Neural cell (in vitro differentiated cells): Measurements from ENCODE around the gene PRR16. TPM values are rescaled to one million over a fixed set of nuclear protein-coding genes. Genes with fewer than 3 reads are reported as not detected.

Experiments used
- H2AFZ ChIP-seq: fragments of 200-600, 300-800 bp; sonication (generic), shearing (Covaris generic); 2 replicates; pipeline ENCODE4 v1.6.0; 2014; ENCODE audit warnings: low read depth, mild to moderate bottlenecking, antibody characterized with exemption, low read length, moderate library complexity
- H3F3A ChIP-seq: fragments of 200-600 bp; shearing (Covaris generic); 2 replicates; pipeline ENCODE4 v1.6.1; 2016; ENCODE audit warnings: mild to moderate bottlenecking, moderate library complexity, mixed read lengths, antibody characterized with exemption, low read length; ENCODE audit not compliant: insufficient read depth, poor library complexity, severe bottlenecking
- H3K27ac ChIP-seq: fragments of 200-600, 300-800 bp; sonication (generic), shearing (Covaris generic); 2 replicates; pipeline ENCODE4 v1.5.1; 2014; ENCODE audit warnings: mild to moderate bottlenecking, low read length, moderate library complexity
- H3K27me3 ChIP-seq: fragments of 300-800, 200-600 bp; sonication (generic), shearing (Covaris generic); 2 replicates; pipeline ENCODE4 v1.6.0; 2014; ENCODE audit warnings: mild to moderate bottlenecking, low read depth, low read length, moderate library complexity; ENCODE audit not compliant: insufficient read depth
- H3K36me3 ChIP-seq: fragments of 300-800, 200-600 bp; sonication (generic), shearing (Covaris generic); 2 replicates; pipeline ENCODE4 v1.5.1; 2014; ENCODE audit warnings: mild to moderate bottlenecking, antibody characterized with exemption, low read length, moderate library complexity; ENCODE audit not compliant: insufficient read depth
- H3K4me2 ChIP-seq: fragments of 300-800, 200-600 bp; sonication (generic), shearing (Covaris generic); 2 replicates; pipeline ENCODE4 v1.6.0; 2014; ENCODE audit warnings: mild to moderate bottlenecking, low read length
- H3K4me3 ChIP-seq: fragments of 300-800, 200-600 bp; sonication (generic), shearing (Covaris generic); 2 replicates; pipeline ENCODE4 v1.5.1; 2014; ENCODE audit warnings: mild to moderate bottlenecking, low read length, moderate library complexity
- H3K79me2 ChIP-seq: fragments of 200-600 bp; shearing (Covaris generic); replicated peaks from 2 replicates; pipeline ENCODE4 v1.6.0; 2014; ENCODE audit warnings: mild to moderate bottlenecking, low read length, moderate library complexity; ENCODE audit not compliant: insufficient read depth
- H3K9ac ChIP-seq: fragments of 300-800, 200-600 bp; sonication (generic), shearing (Covaris generic); 2 replicates; pipeline ENCODE4 v1.6.1; 2016; ENCODE audit warnings: mild to moderate bottlenecking, low read length, mixed read lengths
- H3K9me2 ChIP-seq: fragments of 200-600 bp; shearing (Covaris generic); 2 replicates; pipeline ENCODE4 v1.6.1; 2016; ENCODE audit warnings: mild to moderate bottlenecking, low read length, mixed read lengths; ENCODE audit not compliant: insufficient read depth
- H3K9me3 ChIP-seq: fragments of 200-600, 300-800 bp; sonication (generic), shearing (Covaris generic); 2 replicates; pipeline ENCODE4 v1.6.1; 2016; ENCODE audit warnings: mild to moderate bottlenecking, mixed run types, low read length, moderate library complexity, mixed read lengths
- H4K20me1 ChIP-seq: fragments of 200-600 bp; shearing (Covaris generic); 2 replicates; pipeline ENCODE4 v1.6.1; 2016; ENCODE audit warnings: mild to moderate bottlenecking, mixed run types; ENCODE audit not compliant: insufficient read depth
- EP300 ChIP-seq: fragments of 450-650 bp; conservative IDR thresholded peaks from 2 replicates; pipeline ENCODE4 v1.6.1; 2014; ENCODE audit warnings: antibody characterized with exemption, mild to moderate bottlenecking, moderate library complexity; ENCODE audit not compliant: poor library complexity, severe bottlenecking
- EZH2 ChIP-seq: fragments of 200-600, 300-800 bp; shearing (Covaris generic), sonication (generic); IDR thresholded peaks from 2 replicates; pipeline ENCODE4 v1.6.1; 2014; ENCODE audit warnings: antibody characterized with exemption, low read length, borderline replicate concordance, mild to moderate bottlenecking; ENCODE audit not compliant: insufficient read depth, poor library complexity, severe bottlenecking
- MXI1 ChIP-seq: fragments of 450-650 bp; conservative IDR thresholded peaks from 2 replicates; pipeline ENCODE4 v1.6.1; 2014; ENCODE audit warnings: antibody characterized with exemption, mild to moderate bottlenecking; ENCODE audit not compliant: poor library complexity, severe bottlenecking
- POLR2AphosphoS5 ChIP-seq: IDR thresholded peaks from 2 replicates; pipeline ENCODE4 v1.6.1; 2012
- RAD21 ChIP-seq: fragments of 450-650 bp; conservative IDR thresholded peaks from 2 replicates; pipeline ENCODE4 v1.6.1; 2014; ENCODE audit warnings: antibody characterized with exemption, mild to moderate bottlenecking, moderate library complexity
- SMC3 ChIP-seq: fragments of 450-650 bp; conservative IDR thresholded peaks from 2 replicates; pipeline ENCODE4 v1.6.1; 2014; ENCODE audit warnings: antibody characterized with exemption, mild to moderate bottlenecking, moderate library complexity; ENCODE audit not compliant: poor library complexity
- TAF1 ChIP-seq: IDR thresholded peaks from 2 replicates; pipeline ENCODE4 v1.6.1; 2012; ENCODE audit warnings: low read depth
- polyA plus RNA-seq: library from polyadenylated mRNA; depleted of rRNA; stranded (reverse); fragments of >200 nt; gene quantifications from 2 replicates; pipeline ENCODE4 v1.2.3, GENCODE V29; 2014
- TF ChIP-seq, protein P1 (sequence below): fragments of 450-650 bp; IDR thresholded peaks from 2 replicates; pipeline ENCODE4 v1.5.1; 2014; ENCODE audit warnings: antibody characterized with exemption, mild to moderate bottlenecking, moderate library complexity; ENCODE audit not compliant: poor library complexity, severe bottlenecking
- TF ChIP-seq, protein P2 (sequence below): IDR thresholded peaks from 2 replicates; pipeline ENCODE4 v1.6.1; 2012; ENCODE audit warnings: borderline replicate concordance

Gene PRR16
- polyA plus RNA-seq, 1 donor from 2014 or later: 1.7 TPM

DNA sequence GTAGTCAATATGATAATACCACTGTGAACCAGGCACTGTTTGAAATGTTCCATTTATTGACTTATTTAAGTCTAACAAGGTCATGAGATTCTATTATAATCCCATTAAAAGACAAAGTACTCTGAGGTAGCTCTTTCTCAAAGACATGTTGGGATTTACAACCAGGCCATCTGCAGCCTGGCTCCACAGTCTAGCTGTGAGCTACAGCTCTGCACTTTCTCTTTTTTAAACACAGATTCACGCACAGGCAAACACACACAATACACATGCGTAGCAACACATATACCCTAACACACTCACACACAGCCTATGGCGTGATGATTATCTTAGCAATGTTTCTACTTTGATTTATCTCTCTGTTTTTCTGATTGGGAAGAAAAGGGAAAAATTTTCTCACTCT is 174.3 kb downstream of the PRR16 start:
- Histone ChIP-seq H3K27me3 (no peaks in the 10 kb centered on the region), H3K4me2 (no peak overlapping the region), H3K27ac (no peak overlapping the region), H3F3A (no peaks in the 10 kb centered on the region), H3K4me3 (no peak overlapping the region), H3K9me2 (no peaks in the 10 kb centered on the region), H4K20me1 (no peaks in the 10 kb centered on the region), H3K9me3 (no peaks in the 10 kb centered on the region), H3K9ac (no peak overlapping the region), H3K79me2 (no peaks in the 10 kb centered on the region), H3K36me3 (no peaks in the 10 kb centered on the region), H2AFZ (no peak overlapping the region)
- TF ChIP-seq EP300: no peak

DNA sequence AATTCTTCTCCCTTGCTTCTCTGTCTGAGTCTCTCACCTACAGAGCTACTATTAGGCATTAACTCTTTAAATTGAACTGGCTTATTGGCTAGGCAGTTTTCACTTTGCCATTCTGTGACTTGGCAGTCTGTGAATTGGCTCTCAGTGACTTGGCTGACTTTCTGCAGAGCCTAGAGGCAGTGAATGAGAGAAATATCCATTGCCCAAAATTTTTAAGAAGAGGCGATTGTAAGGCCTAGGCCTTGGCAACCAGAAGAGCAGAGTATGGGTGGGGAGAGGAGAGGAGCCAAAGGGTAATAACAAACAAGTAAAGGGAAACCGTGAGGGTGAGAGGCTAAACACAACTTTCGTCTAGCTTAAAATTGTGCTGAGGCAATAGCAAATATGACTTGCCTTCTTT is 176.7 kb downstream of the PRR16 start:
- H3K9me2 ChIP-seq: no peaks in the 10 kb centered on the region
- no peak overlapping the region for H2AFZ ChIP-seq
- no peak overlapping the region for H3K9ac ChIP-seq
- no peaks in the 10 kb centered on the region for H3F3A ChIP-seq
- TF ChIP-seq EP300 (no peak), SMC3 (no peak), EZH2 (no peak), RAD21 (no peak), POLR2AphosphoS5 (no peak), MXI1 (no peak), TAF1 (no peak)
- TF ChIP-seq, protein P1, sequence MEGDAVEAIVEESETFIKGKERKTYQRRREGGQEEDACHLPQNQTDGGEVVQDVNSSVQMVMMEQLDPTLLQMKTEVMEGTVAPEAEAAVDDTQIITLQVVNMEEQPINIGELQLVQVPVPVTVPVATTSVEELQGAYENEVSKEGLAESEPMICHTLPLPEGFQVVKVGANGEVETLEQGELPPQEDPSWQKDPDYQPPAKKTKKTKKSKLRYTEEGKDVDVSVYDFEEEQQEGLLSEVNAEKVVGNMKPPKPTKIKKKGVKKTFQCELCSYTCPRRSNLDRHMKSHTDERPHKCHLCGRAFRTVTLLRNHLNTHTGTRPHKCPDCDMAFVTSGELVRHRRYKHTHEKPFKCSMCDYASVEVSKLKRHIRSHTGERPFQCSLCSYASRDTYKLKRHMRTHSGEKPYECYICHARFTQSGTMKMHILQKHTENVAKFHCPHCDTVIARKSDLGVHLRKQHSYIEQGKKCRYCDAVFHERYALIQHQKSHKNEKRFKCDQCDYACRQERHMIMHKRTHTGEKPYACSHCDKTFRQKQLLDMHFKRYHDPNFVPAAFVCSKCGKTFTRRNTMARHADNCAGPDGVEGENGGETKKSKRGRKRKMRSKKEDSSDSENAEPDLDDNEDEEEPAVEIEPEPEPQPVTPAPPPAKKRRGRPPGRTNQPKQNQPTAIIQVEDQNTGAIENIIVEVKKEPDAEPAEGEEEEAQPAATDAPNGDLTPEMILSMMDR: no peak
- TF ChIP-seq, protein P2, sequence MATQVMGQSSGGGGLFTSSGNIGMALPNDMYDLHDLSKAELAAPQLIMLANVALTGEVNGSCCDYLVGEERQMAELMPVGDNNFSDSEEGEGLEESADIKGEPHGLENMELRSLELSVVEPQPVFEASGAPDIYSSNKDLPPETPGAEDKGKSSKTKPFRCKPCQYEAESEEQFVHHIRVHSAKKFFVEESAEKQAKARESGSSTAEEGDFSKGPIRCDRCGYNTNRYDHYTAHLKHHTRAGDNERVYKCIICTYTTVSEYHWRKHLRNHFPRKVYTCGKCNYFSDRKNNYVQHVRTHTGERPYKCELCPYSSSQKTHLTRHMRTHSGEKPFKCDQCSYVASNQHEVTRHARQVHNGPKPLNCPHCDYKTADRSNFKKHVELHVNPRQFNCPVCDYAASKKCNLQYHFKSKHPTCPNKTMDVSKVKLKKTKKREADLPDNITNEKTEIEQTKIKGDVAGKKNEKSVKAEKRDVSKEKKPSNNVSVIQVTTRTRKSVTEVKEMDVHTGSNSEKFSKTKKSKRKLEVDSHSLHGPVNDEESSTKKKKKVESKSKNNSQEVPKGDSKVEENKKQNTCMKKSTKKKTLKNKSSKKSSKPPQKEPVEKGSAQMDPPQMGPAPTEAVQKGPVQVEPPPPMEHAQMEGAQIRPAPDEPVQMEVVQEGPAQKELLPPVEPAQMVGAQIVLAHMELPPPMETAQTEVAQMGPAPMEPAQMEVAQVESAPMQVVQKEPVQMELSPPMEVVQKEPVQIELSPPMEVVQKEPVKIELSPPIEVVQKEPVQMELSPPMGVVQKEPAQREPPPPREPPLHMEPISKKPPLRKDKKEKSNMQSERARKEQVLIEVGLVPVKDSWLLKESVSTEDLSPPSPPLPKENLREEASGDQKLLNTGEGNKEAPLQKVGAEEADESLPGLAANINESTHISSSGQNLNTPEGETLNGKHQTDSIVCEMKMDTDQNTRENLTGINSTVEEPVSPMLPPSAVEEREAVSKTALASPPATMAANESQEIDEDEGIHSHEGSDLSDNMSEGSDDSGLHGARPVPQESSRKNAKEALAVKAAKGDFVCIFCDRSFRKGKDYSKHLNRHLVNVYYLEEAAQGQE: no peak
- H3K4me3 ChIP-seq: no peak overlapping the region
- no peaks in the 10 kb centered on the region for H3K27me3 ChIP-seq
- no peaks in the 10 kb centered on the region for H3K79me2 ChIP-seq
- no peak overlapping the region for H3K4me2 ChIP-seq
- H4K20me1 ChIP-seq: no peaks in the 10 kb centered on the region
- no peaks in the 10 kb centered on the region for H3K36me3 ChIP-seq
- no peaks in the 10 kb centered on the region for H3K9me3 ChIP-seq
- H3K27ac ChIP-seq: no peak overlapping the region

DNA sequence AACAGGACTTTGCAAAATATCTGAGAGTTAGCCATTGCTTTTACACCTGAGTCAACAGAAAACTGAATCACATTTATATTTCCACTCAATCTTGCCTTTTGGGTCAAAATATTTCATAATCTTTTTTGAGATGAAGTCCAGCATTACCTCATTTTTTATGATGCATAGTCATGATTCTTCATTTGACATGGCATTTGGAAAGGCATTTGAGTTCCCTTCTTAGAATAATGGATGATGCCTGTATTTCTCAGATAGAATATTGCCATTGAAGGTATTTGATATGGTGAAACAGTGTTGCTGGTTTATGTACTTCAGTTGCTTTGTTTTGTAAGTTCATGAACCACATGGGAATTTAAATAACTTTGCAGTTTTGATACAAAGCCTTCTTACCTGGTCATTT is 180.4 kb downstream of the PRR16 start:
- H4K20me1 ChIP-seq: no peaks in the 10 kb centered on the region
- no peaks in the 10 kb centered on the region for H3F3A ChIP-seq
- H3K9ac ChIP-seq: no peak overlapping the region
- H3K36me3 ChIP-seq: no peaks in the 10 kb centered on the region
- TF ChIP-seq POLR2AphosphoS5 (no peak), EZH2 (no peak), EP300 (no peak), SMC3 (no peak), RAD21 (no peak), TAF1 (no peak), MXI1 (no peak)
- TF ChIP-seq, protein P1: no peak
- TF ChIP-seq, protein P2: no peak
- H3K4me3 ChIP-seq: no peak overlapping the region
- H3K9me2 ChIP-seq: no peaks in the 10 kb centered on the region
- no peaks in the 10 kb centered on the region for H3K79me2 ChIP-seq
- H3K27me3 ChIP-seq: no peaks in the 10 kb centered on the region
- H3K27ac ChIP-seq: no peak overlapping the region
- no peaks in the 10 kb centered on the region for H3K9me3 ChIP-seq
- H2AFZ ChIP-seq: no peak overlapping the region
- no peak overlapping the region for H3K4me2 ChIP-seq
